HG03139 (cell line): ENCODE measurements around the gene NGEF.

ENCODE experiments used
- ATAC-seq: cut with Tn5 transposase; IDR thresholded peaks from one replicate; pipeline ENCODE4 v1.9.1; 2021; ENCODE audit not compliant: unreplicated experiment

The NGEF gene

GRCh38 chr2:232901736-232902578, 111.1 kb downstream of the NGEF start:
- ATAC-seq, result no peak

DNA sequence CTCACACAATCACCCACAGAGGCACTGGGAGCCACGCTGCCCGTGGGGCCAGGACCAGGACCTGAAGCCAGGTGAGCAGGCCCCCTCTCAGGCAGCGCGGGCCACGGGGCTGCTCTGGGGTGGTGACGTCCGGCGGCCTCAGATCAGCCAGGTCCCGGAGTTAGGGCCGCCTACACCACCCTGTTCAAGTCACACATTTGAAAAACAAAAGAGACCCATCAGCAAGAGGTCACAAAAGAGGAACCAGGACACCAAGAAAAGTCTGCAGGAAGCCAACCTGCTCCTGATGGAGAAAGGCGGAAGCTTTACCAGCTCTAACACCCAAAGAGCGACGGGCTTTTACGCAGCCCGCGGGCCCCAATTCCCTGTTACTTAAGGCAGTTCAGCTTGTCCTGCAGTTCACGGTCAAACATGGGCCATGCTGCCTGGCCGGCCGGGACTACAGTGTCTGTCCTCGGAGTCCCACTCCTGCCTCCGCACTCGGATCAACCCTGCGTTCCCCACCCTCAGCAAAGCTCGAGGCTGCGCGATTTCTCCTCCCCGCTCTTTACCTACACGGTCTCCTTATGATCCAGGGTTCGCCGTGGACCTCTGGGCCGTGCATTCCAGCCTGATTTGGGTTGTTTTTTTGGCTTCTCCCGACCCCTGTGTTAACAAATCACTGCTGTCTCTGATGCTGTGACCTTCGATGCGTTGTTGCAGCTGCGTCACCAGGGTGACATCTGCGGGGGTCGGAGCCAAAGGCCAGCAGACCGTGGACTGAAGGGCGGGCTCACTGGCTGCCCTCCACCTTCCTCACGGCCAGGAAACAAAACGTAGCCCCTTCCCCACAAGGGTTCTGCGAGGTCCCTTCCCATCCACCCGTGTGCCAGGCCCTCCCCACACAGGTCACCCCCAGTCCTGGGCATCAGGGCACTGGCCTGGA, 112.0 kb downstream of the NGEF start:
- ATAC-seq, result no peak

GRCh38 chr2:232898592-232899543, 114.2 kb downstream of the NGEF start:
- no peak for ATAC-seq

GRCh38 chr2:232897598-232898408, 115.3 kb downstream of the NGEF start:
- no peak for ATAC-seq

- ATAC-seq, result no peak
Observed at GRCh38 chr2:232896720-232897597, 116.1 kb downstream of the NGEF start.

GRCh38 chr2:232896111-232896510, 116.9 kb downstream of the NGEF start:
- ATAC-seq, result no peak

GRCh38 chr2:232894746-232895145, 118.3 kb downstream of the NGEF start:
- ATAC-seq, result no peak

DNA sequence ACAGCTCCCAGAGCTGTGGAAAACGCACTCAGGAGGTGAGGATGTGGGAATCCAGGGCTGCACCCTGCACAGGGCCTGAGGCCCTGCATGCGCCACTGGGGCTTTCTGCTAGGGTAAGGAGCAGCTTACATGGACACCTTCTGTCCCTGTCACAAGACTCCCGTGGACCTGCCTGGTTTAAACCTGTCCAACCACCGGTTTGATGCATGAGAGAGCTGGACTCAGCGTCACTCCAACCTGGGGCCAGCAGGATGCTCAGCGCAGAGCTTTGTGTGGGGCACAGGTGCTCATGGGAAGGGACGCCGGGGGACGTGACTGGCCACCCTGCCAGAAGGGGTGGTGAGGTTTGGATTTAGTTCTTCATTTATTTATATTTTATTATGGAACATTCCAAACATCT, 118.8 kb downstream of the NGEF start:
- no peak for ATAC-seq

DNA sequence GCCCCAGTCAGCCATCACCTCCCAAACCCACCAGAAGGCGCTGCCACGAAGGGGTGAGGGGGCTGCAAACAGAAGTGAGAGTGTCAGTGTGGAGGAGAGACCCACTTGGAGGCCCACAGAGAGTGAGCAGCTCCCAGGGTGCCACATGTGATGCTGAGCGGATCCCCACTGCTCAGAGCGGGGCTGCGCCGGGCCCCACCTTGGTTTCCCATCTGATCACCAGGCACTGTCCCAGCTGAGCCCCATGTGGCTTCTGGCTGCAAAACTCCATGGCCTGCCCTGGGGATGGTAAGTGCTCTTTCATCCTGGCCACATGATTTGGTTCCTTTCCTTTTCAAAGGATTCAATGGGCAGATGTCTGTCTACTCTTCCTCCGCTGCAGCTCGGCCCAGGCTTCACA, 119.2 kb downstream of the NGEF start:
- ATAC-seq, result no peak

DNA sequence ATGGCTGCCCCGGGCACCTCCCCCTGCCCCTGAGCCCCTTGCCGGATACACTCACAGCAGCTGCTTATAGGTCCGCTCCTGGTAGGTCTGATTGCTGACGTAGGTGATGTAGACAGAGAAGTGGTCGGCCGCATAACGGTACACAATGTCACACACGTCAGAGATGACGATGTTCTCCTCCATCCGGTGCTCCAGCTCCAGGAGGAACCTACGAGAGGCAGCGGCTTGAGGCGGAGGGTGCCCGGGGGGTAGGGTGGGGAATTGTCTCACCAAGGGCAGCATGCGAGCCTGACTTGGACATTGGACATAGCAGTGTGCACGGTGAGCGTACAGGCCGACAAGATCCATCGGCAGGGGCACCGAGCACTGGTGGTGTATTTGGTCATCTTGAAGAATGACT, 120.2 kb downstream of the NGEF start:
- no peak for ATAC-seq

GRCh38 chr2:232892221-232892620, 120.8 kb downstream of the NGEF start:
- ATAC-seq, result no peak

DNA sequence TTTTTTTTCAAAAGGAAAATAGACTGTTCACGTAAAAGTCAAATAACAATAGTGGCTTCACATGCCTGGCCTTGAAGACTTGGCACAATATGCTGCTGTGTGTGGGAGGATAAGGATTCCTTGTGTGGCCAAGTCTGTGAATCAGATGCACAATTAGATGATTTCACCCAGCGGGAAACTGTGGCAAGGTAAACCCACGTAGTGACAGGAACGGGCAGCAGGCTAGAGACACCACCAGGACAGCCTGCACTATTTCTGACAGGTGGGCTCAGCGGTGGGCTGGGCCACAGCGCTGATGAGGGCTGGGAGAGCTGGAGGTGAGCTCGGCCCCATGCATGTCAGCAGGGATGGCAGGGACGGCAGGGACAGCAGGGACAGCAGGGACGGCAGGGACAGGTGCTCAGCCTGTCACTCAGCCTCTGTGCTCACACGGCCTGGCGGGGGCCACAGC, 121.4 kb downstream of the NGEF start:
- ATAC-seq, result no peak

DNA sequence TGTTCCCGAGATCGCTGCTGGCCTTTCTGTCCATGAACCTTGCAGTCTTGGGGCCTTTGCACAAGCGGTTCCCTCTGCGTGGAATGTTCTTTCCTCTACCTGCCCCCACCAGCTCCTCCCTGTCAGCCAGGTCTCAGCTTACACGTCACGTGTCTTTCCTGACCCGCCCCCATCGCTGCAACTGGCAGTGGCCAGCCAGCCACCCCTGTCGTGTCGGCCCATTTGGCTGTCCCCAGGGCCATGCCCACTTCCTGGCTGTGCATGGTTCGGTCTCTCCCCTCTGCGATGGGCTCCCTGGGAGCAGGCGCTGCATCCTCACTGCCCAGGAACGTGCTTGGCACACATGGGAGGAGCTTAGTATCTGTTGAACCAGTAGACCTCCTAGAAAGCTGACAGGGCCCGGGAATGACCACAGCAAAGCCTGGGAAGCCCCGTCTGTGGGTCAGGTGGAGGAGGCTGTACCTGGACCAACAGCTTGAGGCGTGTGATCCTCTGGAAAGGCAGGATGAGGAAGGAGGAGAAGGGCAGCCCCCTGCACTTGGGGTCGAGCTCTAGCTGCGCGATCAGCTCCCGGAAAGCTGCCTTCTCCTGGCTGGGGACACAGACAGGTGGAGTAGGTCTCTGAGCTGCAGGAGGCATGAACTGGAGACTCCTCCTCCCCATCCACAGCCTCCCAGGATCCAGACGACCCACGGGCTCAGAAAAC, 122.0 kb downstream of the NGEF start:
- no peak for ATAC-seq

GRCh38 chr2:232890536-232890895, 122.5 kb downstream of the NGEF start:
- no peak for ATAC-seq

DNA sequence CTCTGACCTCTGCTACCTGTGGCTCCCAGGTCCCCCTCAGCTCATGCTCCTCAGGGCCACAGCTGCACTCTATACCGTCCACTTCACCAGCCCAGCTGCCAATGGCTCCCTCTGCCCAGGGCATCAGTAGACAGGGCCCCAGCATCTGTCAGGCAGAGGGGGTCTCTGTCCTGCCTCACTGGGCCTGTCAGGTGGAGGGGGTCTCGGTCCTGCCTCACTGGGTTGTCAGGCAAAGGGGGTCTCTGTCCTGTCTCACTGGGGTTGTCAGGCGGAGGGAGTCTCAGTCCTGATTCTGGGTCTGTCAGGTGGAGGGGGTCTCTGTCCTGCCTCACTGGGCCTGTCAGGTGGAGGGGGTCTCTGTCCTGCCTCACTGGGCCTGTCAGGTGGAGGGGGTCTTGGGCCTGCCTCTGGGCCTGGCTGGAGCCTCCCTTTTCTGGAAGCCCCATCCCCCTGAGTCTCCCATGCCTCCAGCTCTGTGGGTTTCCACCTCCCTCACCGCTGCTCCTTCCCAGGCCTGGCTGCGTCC, 123.1 kb downstream of the NGEF start:
- no peak for ATAC-seq

- ATAC-seq, result no peak
Observed at GRCh38 chr2:232888839-232889529, 124.1 kb downstream of the NGEF start.

DNA sequence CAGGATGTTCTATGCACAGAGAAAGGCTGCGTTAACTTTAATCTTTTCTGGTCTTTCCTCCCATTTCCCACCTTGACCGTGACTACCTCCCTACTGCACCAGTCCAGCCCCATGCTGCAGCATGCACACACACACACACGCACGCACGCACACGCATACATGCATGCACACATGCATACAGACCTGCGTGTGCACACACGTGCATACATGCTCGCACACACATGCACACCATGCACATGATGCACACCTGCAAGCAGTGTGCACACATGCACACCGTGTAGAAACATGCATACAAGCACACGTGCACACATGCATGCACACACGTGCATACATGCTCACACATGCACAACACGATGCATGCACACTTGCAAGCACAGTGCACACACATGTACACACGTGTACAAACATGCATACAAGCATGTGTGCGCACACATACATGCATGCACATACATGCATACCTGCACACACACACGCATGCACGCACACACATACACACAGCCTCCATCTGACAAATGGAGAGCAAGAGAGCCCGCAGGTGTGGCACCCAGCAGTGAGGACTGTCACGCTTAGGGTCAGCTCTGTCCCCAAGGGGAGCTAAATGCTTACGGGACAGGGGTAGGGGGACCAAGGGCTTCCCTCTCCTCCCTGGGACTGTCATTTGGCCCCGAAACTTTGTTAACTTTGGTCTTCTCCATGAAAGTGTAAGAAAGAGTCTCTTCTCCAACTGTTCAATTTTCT, 124.8 kb downstream of the NGEF start:
- ATAC-seq, result no peak
